Activated CD4-positive, alpha-beta T cell treated with anti-CD3 and anti-CD28 coated beads, Interleukin-2, amount 10 ng/mL, durations not matched to agents 7 days and 5 days (primary cell): Measurements from ENCODE around the gene TENM3. TPM values are rescaled to one million over a fixed set of nuclear protein-coding genes. Genes with fewer than 3 reads are reported as not detected.

Experiments
- CTCF ChIA-PET: fragments of 350-600 bp; sonication (Branson Sonifier 250); formaldehyde crosslinking; loops from one replicate; lab custom pipeline; 2021; ENCODE audit warnings: antibody characterized with exemption; lab: Charles Lee
- POLR2A ChIA-PET: fragments of 350-600 bp; sonication (Branson Sonifier 250); formaldehyde crosslinking; loops from one replicate; lab custom pipeline; 2021; ENCODE audit warnings: antibody characterized with exemption; lab: Charles Lee
- DNase-seq: peaks from one replicate; pipeline ENCODE4 v3.0.0-alpha.2; 2020
- H3K27ac Mint-ChIP-seq: one replicate; pipeline ENCODE4 v1.8.0; 2021; ENCODE audit warnings: mild to moderate bottlenecking, moderate library complexity, mixed read lengths
- H3K27me3 Mint-ChIP-seq: one replicate; pipeline ENCODE4 v1.8.0; 2021; ENCODE audit warnings: mixed read lengths
- H3K36me3 Mint-ChIP-seq: one replicate; pipeline ENCODE4 v1.8.0; 2021; ENCODE audit warnings: low read depth, mixed read lengths
- H3K4me1 Mint-ChIP-seq: one replicate; pipeline ENCODE4 v1.8.0; 2021; ENCODE audit warnings: mixed read lengths
- H3K4me3 Mint-ChIP-seq: one replicate; pipeline ENCODE4 v1.8.0; 2021; ENCODE audit warnings: mild to moderate bottlenecking, moderate library complexity, mixed read lengths
- H3K9me3 Mint-ChIP-seq: one replicate; pipeline ENCODE4 v1.8.0; 2021; ENCODE audit warnings: mixed read lengths
- total RNA-seq, 2 experiments: library from RNA; stranded (reverse); gene quantifications; one replicate each; pipeline ENCODE4 v1.2.3, GENCODE V29; 2021

The TENM3 gene
- total RNA-seq, 2 experiments from 2014 or later: not detected

GRCh38 chr4:182248295-182248694, 5.1 kb downstream of the TENM3 start:
- Mint-ChIP-seq H3K27ac (no peak overlapping the region), H3K4me3 (no peak overlapping the region), H3K27me3 (no peaks in the 10 kb centered on the region), H3K36me3 (no peaks in the 10 kb centered on the region), H3K9me3 (peaks cover 2% of the 10 kb centered on the region), H3K4me1 (no peaks in the 10 kb centered on the region)
- no peak for DNase-seq
- CTCF ChIA-PET: no interaction called here
- POLR2A ChIA-PET: no interaction called here

GRCh38 chr4:182250446-182250845, 7.2 kb downstream of the TENM3 start:
- Mint-ChIP-seq H3K4me1 (no peaks in the 10 kb centered on the region), H3K27ac (no peak overlapping the region), H3K27me3 (no peaks in the 10 kb centered on the region), H3K9me3 (peaks cover 2% of the 10 kb centered on the region), H3K4me3 (no peak overlapping the region), H3K36me3 (no peaks in the 10 kb centered on the region)
- no peak for DNase-seq
- POLR2A ChIA-PET: no interaction called here
- CTCF ChIA-PET: no interaction called here

- H3K4me3 Mint-ChIP-seq: no peak overlapping the region
- H3K36me3 Mint-ChIP-seq: no peaks in the 10 kb centered on the region
- no peak for DNase-seq
- H3K9me3 Mint-ChIP-seq: peaks cover 2% of the 10 kb centered on the region
- no peaks in the 10 kb centered on the region for H3K4me1 Mint-ChIP-seq
- ChIA-PET POLR2A (no interaction called here), CTCF (no interaction called here)
- H3K27ac Mint-ChIP-seq: no peak overlapping the region
- no peaks in the 10 kb centered on the region for H3K27me3 Mint-ChIP-seq
Observed at GRCh38 chr4:182251116-182251515, 7.9 kb downstream of the TENM3 start.

- no peaks in the 10 kb centered on the region for H3K36me3 Mint-ChIP-seq
- CTCF ChIA-PET: no interaction called here
- no peaks in the 10 kb centered on the region for H3K27me3 Mint-ChIP-seq
- H3K4me3 Mint-ChIP-seq: no peak overlapping the region
- POLR2A ChIA-PET: no interaction called here
- H3K27ac Mint-ChIP-seq: no peak overlapping the region
- no peaks in the 10 kb centered on the region for H3K4me1 Mint-ChIP-seq
- peaks cover 2% of the 10 kb centered on the region for H3K9me3 Mint-ChIP-seq
- DNase-seq: no peak
Observed at GRCh38 chr4:182252220-182252619, 9.0 kb downstream of the TENM3 start.

- Mint-ChIP-seq H3K4me3 (no peak overlapping the region), H3K36me3 (no peaks in the 10 kb centered on the region), H3K4me1 (no peaks in the 10 kb centered on the region), H3K27me3 (no peaks in the 10 kb centered on the region), H3K9me3 (peaks cover 2% of the 10 kb centered on the region), H3K27ac (no peak overlapping the region)
- CTCF ChIA-PET: no interaction called here
- no peak for DNase-seq
- POLR2A ChIA-PET: no interaction called here
Observed at GRCh38 chr4:182254026-182254780, 11.0 kb downstream of the TENM3 start.

GRCh38 chr4:182255441-182256190, 12.4 kb downstream of the TENM3 start:
- H3K27ac Mint-ChIP-seq: no peak overlapping the region
- no peaks in the 10 kb centered on the region for H3K4me1 Mint-ChIP-seq
- H3K9me3 Mint-ChIP-seq: no peaks in the 10 kb centered on the region
- ChIA-PET CTCF (no interaction called here), POLR2A (no interaction called here)
- H3K27me3 Mint-ChIP-seq: no peaks in the 10 kb centered on the region
- no peak for DNase-seq
- no peak overlapping the region for H3K4me3 Mint-ChIP-seq
- H3K36me3 Mint-ChIP-seq: no peaks in the 10 kb centered on the region

- Mint-ChIP-seq H3K36me3 (no peaks in the 10 kb centered on the region), H3K9me3 (no peaks in the 10 kb centered on the region), H3K27ac (no peak overlapping the region), H3K4me3 (no peak overlapping the region), H3K4me1 (no peaks in the 10 kb centered on the region), H3K27me3 (no peaks in the 10 kb centered on the region)
- ChIA-PET POLR2A (no interaction called here), CTCF (no interaction called here)
- no peak for DNase-seq
Observed at GRCh38 chr4:182257016-182257415, 13.8 kb downstream of the TENM3 start.

GRCh38 chr4:182257503-182257902, 14.3 kb downstream of the TENM3 start:
- ChIA-PET CTCF (no interaction called here), POLR2A (no interaction called here)
- H3K36me3 Mint-ChIP-seq: no peaks in the 10 kb centered on the region
- no peak overlapping the region for H3K4me3 Mint-ChIP-seq
- H3K4me1 Mint-ChIP-seq: no peaks in the 10 kb centered on the region
- H3K27me3 Mint-ChIP-seq: no peaks in the 10 kb centered on the region
- no peak for DNase-seq
- no peak overlapping the region for H3K27ac Mint-ChIP-seq
- H3K9me3 Mint-ChIP-seq: no peaks in the 10 kb centered on the region

GRCh38 chr4:182258441-182259000, 15.3 kb downstream of the TENM3 start:
- H3K9me3 Mint-ChIP-seq: no peaks in the 10 kb centered on the region
- no peak for DNase-seq
- H3K4me3 Mint-ChIP-seq: no peak overlapping the region
- H3K27ac Mint-ChIP-seq: no peak overlapping the region
- H3K27me3 Mint-ChIP-seq: no peaks in the 10 kb centered on the region
- ChIA-PET POLR2A (no interaction called here), CTCF (no interaction called here)
- H3K4me1 Mint-ChIP-seq: no peaks in the 10 kb centered on the region
- H3K36me3 Mint-ChIP-seq: no peaks in the 10 kb centered on the region

- ChIA-PET CTCF (no interaction called here), POLR2A (no interaction called here)
- Mint-ChIP-seq H3K27ac (no peak overlapping the region), H3K36me3 (no peaks in the 10 kb centered on the region), H3K9me3 (no peaks in the 10 kb centered on the region), H3K4me3 (no peak overlapping the region), H3K27me3 (no peaks in the 10 kb centered on the region), H3K4me1 (no peaks in the 10 kb centered on the region)
- DNase-seq: no peak
Observed at GRCh38 chr4:182261651-182262223, 18.5 kb downstream of the TENM3 start.

- POLR2A ChIA-PET: no interaction called here
- H3K4me1 Mint-ChIP-seq: no peaks in the 10 kb centered on the region
Observed at GRCh38 chr4:182263562-182263961, 20.4 kb downstream of the TENM3 start.

GRCh38 chr4:182264139-182264752, 21.0 kb downstream of the TENM3 start:
- Mint-ChIP-seq H3K4me3 (no peak overlapping the region), H3K4me1 (no peaks in the 10 kb centered on the region), H3K36me3 (no peaks in the 10 kb centered on the region), H3K27me3 (no peaks in the 10 kb centered on the region), H3K27ac (no peak overlapping the region), H3K9me3 (no peaks in the 10 kb centered on the region)
- ChIA-PET CTCF (no interaction called here), POLR2A (no interaction called here)
- DNase-seq: no peak

More at GRCh38 chr4:182263562-182263961, 20.4 kb downstream of the TENM3 start:
- no peaks in the 10 kb centered on the region for H3K27me3 Mint-ChIP-seq
- no peaks in the 10 kb centered on the region for H3K9me3 Mint-ChIP-seq
- no peak overlapping the region for H3K4me3 Mint-ChIP-seq
- DNase-seq: no peak
- no peaks in the 10 kb centered on the region for H3K36me3 Mint-ChIP-seq
- no peak overlapping the region for H3K27ac Mint-ChIP-seq
- CTCF ChIA-PET: no interaction called here

GRCh38 chr4:182265881-182266280, 22.7 kb downstream of the TENM3 start:
- Mint-ChIP-seq H3K4me1 (no peaks in the 10 kb centered on the region), H3K4me3 (no peak overlapping the region), H3K9me3 (peaks cover 3% of the 10 kb centered on the region), H3K27me3 (no peaks in the 10 kb centered on the region), H3K27ac (no peak overlapping the region), H3K36me3 (no peaks in the 10 kb centered on the region)
- CTCF ChIA-PET: no interaction called here
- POLR2A ChIA-PET: no interaction called here
- no peak for DNase-seq
